ENCODE measurements around the gene SHISAL1. TPM values are rescaled to one million over a fixed set of nuclear protein-coding genes. Genes with fewer than 3 reads are reported as not detected.

SHISAL1 gene
- total and polyA plus RNA-seq, 2 donors (not counting 1 experiment from before 2014, with no cell fraction given), result not detected

GRCh38 chr22:44295406-44295805 lies 17.3 kb downstream of the SHISAL1 start:
- Mint-ChIP-seq H3K27me3 (peaks cover 22% of the 10 kb centered on the region), H3K4me3 (no peak overlapping the region), H3K9me3 (ENCODE audit: insufficient read depth) (peaks cover 4% of the 10 kb centered on the region), H3K4me1 (no peaks in the 10 kb centered on the region), H3K27ac (no peak overlapping the region)
- Histone ChIP-seq H4K20me1 (ENCODE audit: control insufficient read depth, insufficient read depth, low read length, poor library complexity, severe bottlenecking) (no peaks in the 10 kb centered on the region), H3K27ac (ENCODE audit: low read length in 2 of 2) (no peak overlapping the region), H3K27me3 (replicated peaks in 1 of 4; ENCODE audit: control extremely low read depth in 1 of 4, control insufficient read depth in 3 of 4, insufficient read depth in 4 of 4, low read length in 3 of 4) (peaks cover 0 to 3% (median 0%) of the 10 kb centered on the region in 4 experiments), H3K9me3 (ENCODE audit: control extremely low read depth in 1 of 3, control insufficient read depth in 2 of 3, insufficient read depth in 1 of 3, low read length in 2 of 3) (peaks cover 0 to 3% (median 0%) of the 10 kb centered on the region in 3 donors), H2AFZ (ENCODE audit: insufficient read depth, low read depth, low read length, poor library complexity, severe bottlenecking) (no peak overlapping the region), H3K79me2 (ENCODE audit: control insufficient read depth, insufficient read depth, low read length) (no peaks in the 10 kb centered on the region), H3K9ac (ENCODE audit: low read length) (no peak overlapping the region), H3K4me1 (ENCODE audit: control insufficient read depth in 2 of 2, insufficient read depth in 2 of 2, low read length in 2 of 2) (no peaks in the 10 kb centered on the region), H3K4me3 (ENCODE audit: control extremely low read depth in 1 of 5, extremely low read depth in 1 of 5, insufficient read depth in 1 of 5, low read depth in 2 of 5, low read length in 4 of 5) (no peak overlapping the region), H3K36me3 (replicated peaks in 1 of 2; ENCODE audit: control extremely low read depth in 1 of 2, control insufficient read depth in 1 of 2, extremely low read depth in 1 of 2, insufficient read depth in 2 of 2, low read length in 1 of 2) (no peaks in the 10 kb centered on the region), H3K4me2 (replicated peaks; ENCODE audit: low read depth, low read length, poor library complexity, severe bottlenecking) (no peak overlapping the region)
- no peak for ATAC-seq (ENCODE audit: low read depth)
- TF ChIP-seq EZH2 (IDR thresholded peaks at IDR 0.05; ENCODE audit: borderline replicate concordance, insufficient read depth, low read depth, low read length, poor library complexity, severe bottlenecking), result no peak
- DNase-seq, result no peak
- POLR2A ChIA-PET, result no interaction called here
- WGBS (ENCODE audit: insufficient coverage), result 73% methylated on average over 2 of the region's 3 CpGs
- CTCF ChIA-PET, result interaction anchor here (2.0 kb wide), 1 partner anchor 302 kb away, joined by 5 read pairs; no protein-coding TSS in a partner anchor
- intact Hi-C loops (cut with micrococcal nuclease), result no loop called here

GRCh38 chr22:44293876-44294275 lies 18.9 kb downstream of the SHISAL1 start:
- no peaks in the 10 kb centered on the region for H3K4me1 Mint-ChIP-seq
- Histone ChIP-seq H2AFZ (ENCODE audit: insufficient read depth, low read depth, low read length, poor library complexity, severe bottlenecking) (no peak overlapping the region), H3K9ac (ENCODE audit: low read length) (no peak overlapping the region), H3K4me3 (ENCODE audit: control extremely low read depth in 1 of 5, extremely low read depth in 1 of 5, insufficient read depth in 1 of 5, low read depth in 2 of 5, low read length in 4 of 5) (no peak overlapping the region), H3K9me3 (ENCODE audit: control extremely low read depth in 1 of 3, control insufficient read depth in 2 of 3, insufficient read depth in 1 of 3, low read length in 2 of 3) (peaks cover 0 to 3% (median 0%) of the 10 kb centered on the region in 3 donors), H3K36me3 (replicated peaks in 1 of 2; ENCODE audit: control extremely low read depth in 1 of 2, control insufficient read depth in 1 of 2, extremely low read depth in 1 of 2, insufficient read depth in 2 of 2, low read length in 1 of 2) (no peaks in the 10 kb centered on the region), H4K20me1 (ENCODE audit: control insufficient read depth, insufficient read depth, low read length, poor library complexity, severe bottlenecking) (no peaks in the 10 kb centered on the region), H3K27ac (ENCODE audit: low read length in 2 of 2) (no peak overlapping the region), H3K79me2 (ENCODE audit: control insufficient read depth, insufficient read depth, low read length) (no peaks in the 10 kb centered on the region), H3K27me3 (replicated peaks in 1 of 4; ENCODE audit: control extremely low read depth in 1 of 4, control insufficient read depth in 3 of 4, insufficient read depth in 4 of 4, low read length in 3 of 4) (peaks cover 0 to 3% (median 0%) of the 10 kb centered on the region in 4 experiments), H3K4me1 (ENCODE audit: control insufficient read depth in 2 of 2, insufficient read depth in 2 of 2, low read length in 2 of 2) (no peaks in the 10 kb centered on the region), H3K4me2 (replicated peaks; ENCODE audit: low read depth, low read length, poor library complexity, severe bottlenecking) (no peak overlapping the region)
- no peak for TF ChIP-seq EZH2 (IDR thresholded peaks at IDR 0.05; ENCODE audit: borderline replicate concordance, insufficient read depth, low read depth, low read length, poor library complexity, severe bottlenecking)
- no peak for TF ChIP-seq CTCF (IDR thresholded peaks at IDR 0.05)
- peaks cover 18% of the 10 kb centered on the region for H3K27me3 Mint-ChIP-seq
- POLR2A ChIA-PET, result no interaction called here
- peaks cover 4% of the 10 kb centered on the region for H3K9me3 Mint-ChIP-seq (ENCODE audit: insufficient read depth)
- ATAC-seq (ENCODE audit: low read depth) (no peak), DNase-seq (no peak)
- intact Hi-C loops (cut with micrococcal nuclease), result no loop called here
- no peak overlapping the region for H3K4me3 Mint-ChIP-seq
- CTCF ChIA-PET, result no interaction called here
- H3K27ac Mint-ChIP-seq, result no peak overlapping the region
- WGBS (ENCODE audit: insufficient coverage), result 63% methylated on average over 6 of the region's 6 CpGs
